HCT116 (cell line): ENCODE measurements around the gene APBA2. TPM values are rescaled to one million over a fixed set of nuclear protein-coding genes. Genes with fewer than 3 reads are reported as not detected.

Source experiments
- ATAC-seq: fragments of 200-7000 bp; cut with Tn5 transposase; 2 replicates; pipeline ENCODE4 v1.9.1; 2020; ENCODE audit warnings: mild to moderate bottlenecking, moderate library complexity
- BruUV-seq: library from RNA; stranded (reverse); fragments of 400-500 nt; replicated peaks from 2 replicates; lab custom pipeline; 2021; lab: Mats Ljungman, UMichigan
- CTCF ChIA-PET: fragments of 300-600 bp; sonication (Branson Sonifier 250); formaldehyde crosslinking; loops from one replicate; lab custom pipeline; 2021; ENCODE audit warnings: antibody characterized with exemption; lab: Charles Lee
- POLR2A ChIA-PET: fragments of 300-600, 350-600 bp; sonication (Branson Sonifier 250); formaldehyde crosslinking; loops from one replicate; lab custom pipeline; 2021; ENCODE audit warnings: antibody characterized with exemption; lab: Charles Lee
- RAD21 ChIA-PET, 2 experiments: fragments of 300-600 bp; sonication (Branson Sonifier 250); formaldehyde crosslinking; loops; one replicate each; lab custom pipeline; 2023; ENCODE audit warnings: low total read pairs in 2 of 2; ENCODE audit not compliant: uncharacterized antibody in 2 of 2, unreplicated experiment in 2 of 2, low non-redundant PET in 1 of 2; lab: Charles Lee
- DNase-seq: peaks from one replicate; pipeline ENCODE4 v3.0.0-alpha.2; 2010; ENCODE audit warnings: low read depth, low spot score
- H2AFZ ChIP-seq: fragments of 200-600 bp; shearing (Covaris generic), sonication (generic); 2 replicates; pipeline ENCODE4 v1.6.1; 2017; ENCODE audit warnings: low read depth, mixed run types, mixed read lengths, antibody characterized with exemption, low read length; ENCODE audit not compliant: poor library complexity, severe bottlenecking
- H3K27ac ChIP-seq: 2 replicates; pipeline ENCODE4 v1.5.1; 2012; ENCODE audit warnings: low read depth, low read length
- H3K27me3 ChIP-seq: fragments of 200-600 bp; sonication (generic); 2 replicates; pipeline ENCODE4 v1.6.1; 2016; ENCODE audit warnings: mixed run types, low read length, mixed read lengths; ENCODE audit not compliant: insufficient read depth
- H3K36me3 ChIP-seq, 2 experiments: fragments of 200-500 bp in 1 of 2; fragments of 200-600 bp in 1 of 2; sonication (Bioruptor generic) in 1 of 2; sonication (generic) in 1 of 2; 2 replicates each; pipeline versions ENCODE4 v1.5.1 to v1.6.1; 2014 to 2016; ENCODE audit warnings: low read length in 2 of 2, inconsistent platforms in 1 of 2, mixed read lengths in 1 of 2, mixed run types in 1 of 2; ENCODE audit not compliant: insufficient read depth in 2 of 2, control insufficient read depth in 1 of 2
- H3K4me1 ChIP-seq, 2 experiments: fragments of 200-600 bp in 1 of 2; sonication (generic) in 1 of 2; 2 replicates each; pipeline versions ENCODE4 v1.5.1 to v1.6.1; 2012 to 2017; ENCODE audit warnings: low read length in 2 of 2, inconsistent platforms in 1 of 2, mild to moderate bottlenecking in 1 of 2, mixed read lengths in 1 of 2, mixed run types in 1 of 2, moderate library complexity in 1 of 2; ENCODE audit not compliant: insufficient read depth in 2 of 2, control insufficient read depth in 1 of 2
- H3K4me2 ChIP-seq: fragments of 200-600 bp; sonication (generic); 2 replicates; pipeline ENCODE4 v1.6.1; 2017; ENCODE audit warnings: mixed run types, low read length, mixed read lengths
- H3K4me3 ChIP-seq, 2 experiments: fragments of 200-600 bp in 1 of 2; sonication (generic) in 1 of 2; replicated peaks in 1 of 2; 2 replicates each; pipeline ENCODE4 v1.5.1; 2011 to 2016; ENCODE audit warnings: low read length in 2 of 2, control low read depth in 1 of 2, low read depth in 1 of 2, mild to moderate bottlenecking in 1 of 2, mixed read lengths in 1 of 2, mixed run types in 1 of 2
- H3K79me2 ChIP-seq: fragments of 200-600 bp; sonication (generic); 2 replicates; pipeline ENCODE4 v1.6.1; 2017; ENCODE audit warnings: mild to moderate bottlenecking, mixed run types, low read length, moderate library complexity, mixed read lengths; ENCODE audit not compliant: insufficient read depth
- H3K9ac ChIP-seq: fragments of 200-600 bp; sonication (generic); 2 replicates; pipeline ENCODE4 v1.6.1; 2016; ENCODE audit warnings: low read length, mixed read lengths
- H3K9me2 ChIP-seq: fragments of 200-600 bp; sonication (generic), shearing (Covaris generic); 2 replicates; pipeline ENCODE4 v1.6.1; 2017; ENCODE audit warnings: mixed run types, mild to moderate bottlenecking, moderate library complexity; ENCODE audit not compliant: insufficient read depth
- H3K9me3 ChIP-seq, 2 experiments: fragments of 200-500 bp in 1 of 2; fragments of 200-600 bp in 1 of 2; sonication (Bioruptor generic) in 1 of 2; sonication (generic) in 1 of 2; 2 replicates each; pipeline ENCODE4 v1.6.1; 2014 to 2017; ENCODE audit warnings: low read length in 2 of 2, mixed read lengths in 2 of 2, inconsistent platforms in 1 of 2, low read depth in 1 of 2, mild to moderate bottlenecking in 1 of 2, mixed run types in 1 of 2, moderate library complexity in 1 of 2; ENCODE audit not compliant: control insufficient read depth in 1 of 2, insufficient read depth in 1 of 2
- H4K20me1 ChIP-seq: fragments of 200-600 bp; sonication (generic), shearing (Covaris generic); 2 replicates; pipeline ENCODE4 v1.6.1; 2017; ENCODE audit warnings: mixed run types, mild to moderate bottlenecking, moderate library complexity; ENCODE audit not compliant: insufficient read depth
- CEBPB ChIP-seq: IDR thresholded peaks from 2 replicates; pipeline ENCODE4 v1.6.1; 2012; ENCODE audit warnings: low read depth
- JUND ChIP-seq: IDR thresholded peaks from 2 replicates; pipeline ENCODE4 v1.6.1; 2012
- POLR2A ChIP-seq: IDR thresholded peaks from 2 replicates; pipeline ENCODE4 v1.7.0; 2011; ENCODE audit warnings: borderline replicate concordance; ENCODE audit not compliant: insufficient read depth, insufficient read length; ENCODE audit errors: extremely low read depth
- RAD21 ChIP-seq: IDR thresholded peaks from 2 replicates; pipeline ENCODE4 v1.6.1; 2012; ENCODE audit warnings: low read depth, mild to moderate bottlenecking
- SP1 ChIP-seq: IDR thresholded peaks from 2 replicates; pipeline ENCODE4 v1.6.1; 2012; ENCODE audit warnings: low read depth
- TCF7L2 ChIP-seq: IDR thresholded peaks from 2 replicates; pipeline ENCODE4 v1.7.0; 2011; ENCODE audit warnings: borderline replicate concordance, inconsistent platforms; ENCODE audit not compliant: insufficient read depth, insufficient read length; ENCODE audit errors: extremely low read depth
- ZFX ChIP-seq: fragments of 450-650 bp; IDR thresholded peaks from 2 replicates; pipeline ENCODE4 v1.6.1; 2017
- intact Hi-C: fragments of 100-400 bp; cut with micrococcal nuclease; formaldehyde crosslinking; loops from 2 replicates; pipeline ENCODE4 v1.10.0; 2022
- total RNA-seq: library from RNA; stranded (reverse); gene quantifications from one replicate; pipeline ENCODE4 v1.2.1, GENCODE V29; 2021; ENCODE audit not compliant: unreplicated experiment
- TF ChIP-seq, protein P1 (sequence below): IDR thresholded peaks from 2 replicates; pipeline ENCODE4 v1.6.1; 2012
- TF ChIP-seq, protein P2 (sequence below): IDR thresholded peaks from 2 replicates; pipeline ENCODE4 v1.6.1; 2012
- TF ChIP-seq, protein P3 (sequence below): IDR thresholded peaks from 2 replicates; pipeline ENCODE4 v1.6.1; 2011; ENCODE audit warnings: mild to moderate bottlenecking, low read length, moderate library complexity; ENCODE audit not compliant: insufficient replicate concordance; ENCODE audit errors: extremely low read depth

APBA2 gene
- total RNA-seq, 1 experiment from 2014 or later = 0.47 TPM

DNA sequence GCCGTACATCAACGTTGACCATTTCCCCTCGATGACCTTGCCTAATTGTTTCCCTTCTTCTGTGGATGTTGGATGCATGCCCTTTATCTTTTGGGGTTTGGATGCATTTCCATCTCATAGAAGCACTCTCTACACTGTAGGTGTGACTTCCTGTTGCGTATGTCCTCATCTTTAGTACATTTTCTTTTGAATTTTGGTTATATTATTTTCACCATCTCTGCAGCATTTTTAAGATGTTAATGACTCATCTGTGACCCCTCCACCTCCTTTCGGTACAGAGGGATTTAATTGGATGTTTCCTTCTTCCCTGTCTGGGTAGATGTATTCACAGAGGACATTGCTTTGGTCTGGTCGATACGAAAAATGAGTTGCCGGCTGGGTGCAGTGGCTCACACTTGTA is 172.1 kb downstream of the APBA2 start:
- no TSS peak for BruUV-seq
- Histone ChIP-seq H3K9me3 (no peaks in the 10 kb centered on the region), H3K9me2 (no peaks in the 10 kb centered on the region), H2AFZ (no peak overlapping the region), H3K27me3 (no peaks in the 10 kb centered on the region; the same call in 1 of the 2 replicates), H3K4me1 (no peaks in the 10 kb centered on the region), H3K79me2 (no peaks in the 10 kb centered on the region), H4K20me1 (no peaks in the 10 kb centered on the region), H3K27ac (no peak overlapping the region), H3K4me3 (no peak overlapping the region), H3K4me2 (no peak overlapping the region), H3K9ac (no peak overlapping the region), H3K36me3 (no peaks in the 10 kb centered on the region)
- ChIA-PET CTCF (no interaction called here), POLR2A (no interaction called here), RAD21 (no interaction called here)
- TF ChIP-seq, protein P1, sequence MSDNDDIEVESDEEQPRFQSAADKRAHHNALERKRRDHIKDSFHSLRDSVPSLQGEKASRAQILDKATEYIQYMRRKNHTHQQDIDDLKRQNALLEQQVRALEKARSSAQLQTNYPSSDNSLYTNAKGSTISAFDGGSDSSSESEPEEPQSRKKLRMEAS = no peak
- no peak for TF ChIP-seq ZFX
- TF ChIP-seq JUND = no peak
- no peak for TF ChIP-seq POLR2A
- TF ChIP-seq CEBPB = no peak
- no peak for ATAC-seq
- intact Hi-C loops = no loop called here
- DNase-seq = no peak

DNA sequence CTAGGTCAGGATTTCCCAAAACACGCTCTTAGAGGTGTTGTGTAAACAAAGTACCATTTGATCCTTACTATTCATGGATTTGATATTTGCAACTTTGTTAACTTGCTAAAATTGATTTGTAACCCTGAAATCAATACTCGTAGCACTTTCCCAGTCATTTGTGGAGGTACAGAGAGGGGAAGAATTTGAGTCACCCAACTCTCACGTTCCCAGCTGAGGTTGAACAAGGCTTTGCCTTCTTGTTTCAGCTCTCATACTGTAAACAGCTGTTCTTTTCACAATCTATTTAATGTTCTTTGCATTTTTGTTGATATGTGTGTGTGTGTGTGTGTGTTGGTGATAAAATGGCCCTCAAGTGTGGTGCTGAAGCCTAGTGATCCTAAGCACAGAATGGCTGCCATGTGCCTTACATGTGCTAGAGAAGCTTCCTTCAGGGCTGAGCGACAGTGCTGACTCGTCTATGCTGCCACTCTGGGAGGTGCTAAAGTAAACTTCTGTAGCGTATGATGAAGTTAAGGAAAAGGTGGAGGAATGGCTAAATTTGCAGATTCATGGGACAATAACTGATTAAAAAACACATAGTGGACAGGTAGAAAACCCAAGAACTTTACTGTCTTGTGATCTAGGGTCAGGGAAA is 173.2 kb downstream of the APBA2 start:
- no peak for ATAC-seq
- POLR2A ChIA-PET = no interaction called here
- Histone ChIP-seq H3K36me3 (no peaks in the 10 kb centered on the region), H3K27ac (no peak overlapping the region)
- BruUV-seq = no TSS peak
- TF ChIP-seq ZFX = no peak
- no peak for TF ChIP-seq TCF7L2
- TF ChIP-seq, protein P2, sequence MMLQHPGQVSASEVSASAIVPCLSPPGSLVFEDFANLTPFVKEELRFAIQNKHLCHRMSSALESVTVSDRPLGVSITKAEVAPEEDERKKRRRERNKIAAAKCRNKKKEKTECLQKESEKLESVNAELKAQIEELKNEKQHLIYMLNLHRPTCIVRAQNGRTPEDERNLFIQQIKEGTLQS = no peak
- no peak for TF ChIP-seq POLR2A
- TF ChIP-seq RAD21 = no peak
- TF ChIP-seq, protein P3, sequence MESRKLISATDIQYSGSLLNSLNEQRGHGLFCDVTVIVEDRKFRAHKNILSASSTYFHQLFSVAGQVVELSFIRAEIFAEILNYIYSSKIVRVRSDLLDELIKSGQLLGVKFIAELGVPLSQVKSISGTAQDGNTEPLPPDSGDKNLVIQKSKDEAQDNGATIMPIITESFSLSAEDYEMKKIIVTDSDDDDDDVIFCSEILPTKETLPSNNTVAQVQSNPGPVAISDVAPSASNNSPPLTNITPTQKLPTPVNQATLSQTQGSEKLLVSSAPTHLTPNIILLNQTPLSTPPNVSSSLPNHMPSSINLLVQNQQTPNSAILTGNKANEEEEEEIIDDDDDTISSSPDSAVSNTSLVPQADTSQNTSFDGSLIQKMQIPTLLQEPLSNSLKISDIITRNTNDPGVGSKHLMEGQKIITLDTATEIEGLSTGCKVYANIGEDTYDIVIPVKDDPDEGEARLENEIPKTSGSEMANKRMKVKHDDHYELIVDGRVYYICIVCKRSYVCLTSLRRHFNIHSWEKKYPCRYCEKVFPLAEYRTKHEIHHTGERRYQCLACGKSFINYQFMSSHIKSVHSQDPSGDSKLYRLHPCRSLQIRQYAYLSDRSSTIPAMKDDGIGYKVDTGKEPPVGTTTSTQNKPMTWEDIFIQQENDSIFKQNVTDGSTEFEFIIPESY = no peak
- TF ChIP-seq JUND = no peak
- no peak for TF ChIP-seq SP1
- TF ChIP-seq, all 23 proteins: peak for 0
- H3K4me1 ChIP-seq = no peaks in the 10 kb centered on the region
- H3K4me2 ChIP-seq = no peak overlapping the region
- ChIA-PET CTCF (no interaction called here), RAD21 (no interaction called here)
- no peaks in the 10 kb centered on the region for H4K20me1 ChIP-seq
- H3K9me3 ChIP-seq = no peaks in the 10 kb centered on the region
- no peaks in the 10 kb centered on the region for H3K9me2 ChIP-seq
- H3K27me3 ChIP-seq = no peaks in the 10 kb centered on the region; the same call in 1 of the 2 replicates
- no peak overlapping the region for H3K9ac ChIP-seq
- H2AFZ ChIP-seq = no peak overlapping the region
- H3K79me2 ChIP-seq = no peaks in the 10 kb centered on the region
- intact Hi-C loops = no loop called here
- H3K4me3 ChIP-seq = no peak overlapping the region
- no peak for DNase-seq
